Measurements from ENCODE around the gene NQO2.
"Not testable (repeated sequence)": the region's sequence is repeated elsewhere in the genome, so short reads cannot be mapped to it uniquely, and the experiment has no call there.

NQO2 gene

DNA sequence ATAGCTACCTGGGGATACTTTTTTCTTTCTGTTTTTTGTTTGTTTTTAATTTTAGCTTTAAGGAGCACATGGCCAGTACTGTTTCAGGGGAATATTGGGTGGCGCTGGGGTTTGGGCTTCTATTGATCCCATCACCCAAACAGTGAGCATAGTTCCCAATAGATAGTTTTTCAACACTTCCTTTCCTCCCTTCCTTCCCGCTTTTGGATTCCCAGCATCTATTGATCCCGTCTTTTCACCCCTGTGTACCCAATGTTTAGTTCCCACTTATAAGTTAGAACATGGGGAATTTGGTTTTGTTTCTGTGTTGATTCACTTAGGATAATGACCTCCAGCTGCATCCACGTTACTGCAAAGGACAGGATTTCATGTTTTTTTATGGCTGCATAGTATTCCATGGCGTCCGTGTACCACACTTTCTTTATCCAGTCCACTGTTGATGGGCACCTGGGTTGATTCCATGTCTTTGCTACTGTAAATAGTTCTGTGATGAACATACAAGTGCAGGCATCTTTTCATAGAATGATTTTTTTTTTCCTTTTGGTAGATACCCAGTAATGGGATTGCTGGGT lies 20.1 kb downstream of the NQO2 start:
- Histone ChIP-seq H3K4me1 (ENCODE audit: insufficient read depth, low read length) (peaks cover 16% of the 10 kb centered on the region; the same call in 1 of the 2 replicates), H3K36me3 (ENCODE audit: insufficient read depth, low read depth, low read length) (peaks cover 56% of the 10 kb centered on the region), H3K4me3 (ENCODE audit: low read length) (no peak overlapping the region), H3K27me3 (ENCODE audit: insufficient read depth, low read length) (no peaks in the 10 kb centered on the region), H3K27ac (ENCODE audit: low read length) (no peak overlapping the region), H3K9ac (ENCODE audit: low read depth, low read length) (no peak overlapping the region), H3K9me3 (ENCODE audit: insufficient read depth, low read depth, low read length) (no peaks in the 10 kb centered on the region)

- not testable (repeated sequence) for H3K27me3 ChIP-seq (ENCODE audit: insufficient read depth, low read length); H3K4me3 ChIP-seq (ENCODE audit: low read length); H3K9ac ChIP-seq (ENCODE audit: low read depth, low read length); H3K27ac ChIP-seq (ENCODE audit: low read length); H3K9me3 ChIP-seq (ENCODE audit: insufficient read depth, low read depth, low read length)
- H3K4me1 ChIP-seq (ENCODE audit: insufficient read depth, low read length) = peaks cover 18% of the 10 kb centered on the region; the same call in 1 of the 2 replicates
- H3K36me3 ChIP-seq (ENCODE audit: insufficient read depth, low read depth, low read length) = peaks cover 45% of the 10 kb centered on the region
Measured at GRCh38 chr6:3020976-3021598, 21.4 kb downstream of the NQO2 start.

- Histone ChIP-seq H3K9ac (ENCODE audit: low read depth, low read length) (peak overlapping the region; percentile 58; the same call in 1 of the 2 replicates), H3K27me3 (ENCODE audit: insufficient read depth, low read length) (no peaks in the 10 kb centered on the region), H3K36me3 (ENCODE audit: insufficient read depth, low read depth, low read length) (peaks cover 26% of the 10 kb centered on the region), H3K27ac (ENCODE audit: low read length) (peak overlapping the region; percentile 31), H3K4me3 (ENCODE audit: low read length) (peak overlapping the region; percentile 14; the same call in 1 of the 2 replicates), H3K4me1 (ENCODE audit: insufficient read depth, low read length) (peaks cover 18% of the 10 kb centered on the region; the same call in 1 of the 2 replicates), H3K9me3 (ENCODE audit: insufficient read depth, low read depth, low read length) (no peaks in the 10 kb centered on the region)
Measured at GRCh38 chr6:3022765-3023662, 23.3 kb downstream of the NQO2 start.

DNA sequence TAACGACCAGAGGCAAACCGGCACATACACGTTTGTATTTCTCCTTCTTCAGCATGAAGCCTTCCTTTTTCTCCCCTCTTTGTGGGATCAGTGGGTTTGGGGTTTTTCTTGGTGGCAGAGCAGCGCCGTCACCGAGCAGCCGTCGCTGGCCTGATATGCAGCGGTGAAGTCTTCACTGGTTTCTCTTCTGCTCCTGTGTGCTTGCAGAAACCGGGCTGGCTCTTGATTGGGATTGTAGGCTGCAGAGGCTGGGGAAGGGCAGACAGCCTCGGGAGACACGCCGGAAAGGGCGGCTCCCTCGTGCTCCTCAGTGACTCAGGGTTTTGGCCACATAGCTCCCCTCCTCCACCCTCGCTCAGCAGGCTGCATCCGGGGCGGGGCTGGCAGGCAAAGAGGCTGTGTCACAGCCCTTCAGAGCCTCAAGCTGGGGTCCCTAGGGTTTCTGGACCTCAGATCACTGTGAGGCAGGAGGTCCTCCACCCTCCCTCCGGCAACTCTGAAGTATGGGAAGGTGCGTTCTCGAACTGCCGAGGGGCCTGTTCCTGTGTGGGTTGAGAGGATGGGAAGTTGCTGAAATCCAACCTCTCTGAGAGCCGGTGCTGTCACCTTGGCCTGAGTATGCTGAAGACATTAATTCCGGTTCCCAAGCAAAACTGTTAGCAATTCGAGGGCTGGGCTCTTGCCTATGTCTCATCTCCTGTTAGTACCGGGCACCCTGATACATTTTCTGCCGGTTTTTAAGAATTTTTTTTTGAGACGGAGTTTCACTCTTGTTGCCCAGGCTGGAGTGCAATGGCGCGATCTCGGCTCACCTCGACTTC lies 24.2 kb downstream of the NQO2 start:
- H3K4me3 ChIP-seq (ENCODE audit: low read length) = peak overlapping the region; percentile 14; the same call in 1 of the 2 replicates
- H3K27ac ChIP-seq (ENCODE audit: low read length) = peak overlapping the region; percentile 45
- peak overlapping the region; percentile 58; the same call in 1 of the 2 replicates for H3K9ac ChIP-seq (ENCODE audit: low read depth, low read length)
- H3K9me3 ChIP-seq (ENCODE audit: insufficient read depth, low read depth, low read length) = no peaks in the 10 kb centered on the region
- peaks cover 17% of the 10 kb centered on the region for H3K36me3 ChIP-seq (ENCODE audit: insufficient read depth, low read depth, low read length)
- peaks cover 18% of the 10 kb centered on the region; the same call in 1 of the 2 replicates for H3K4me1 ChIP-seq (ENCODE audit: insufficient read depth, low read length)
- no peaks in the 10 kb centered on the region for H3K27me3 ChIP-seq (ENCODE audit: insufficient read depth, low read length)

DNA sequence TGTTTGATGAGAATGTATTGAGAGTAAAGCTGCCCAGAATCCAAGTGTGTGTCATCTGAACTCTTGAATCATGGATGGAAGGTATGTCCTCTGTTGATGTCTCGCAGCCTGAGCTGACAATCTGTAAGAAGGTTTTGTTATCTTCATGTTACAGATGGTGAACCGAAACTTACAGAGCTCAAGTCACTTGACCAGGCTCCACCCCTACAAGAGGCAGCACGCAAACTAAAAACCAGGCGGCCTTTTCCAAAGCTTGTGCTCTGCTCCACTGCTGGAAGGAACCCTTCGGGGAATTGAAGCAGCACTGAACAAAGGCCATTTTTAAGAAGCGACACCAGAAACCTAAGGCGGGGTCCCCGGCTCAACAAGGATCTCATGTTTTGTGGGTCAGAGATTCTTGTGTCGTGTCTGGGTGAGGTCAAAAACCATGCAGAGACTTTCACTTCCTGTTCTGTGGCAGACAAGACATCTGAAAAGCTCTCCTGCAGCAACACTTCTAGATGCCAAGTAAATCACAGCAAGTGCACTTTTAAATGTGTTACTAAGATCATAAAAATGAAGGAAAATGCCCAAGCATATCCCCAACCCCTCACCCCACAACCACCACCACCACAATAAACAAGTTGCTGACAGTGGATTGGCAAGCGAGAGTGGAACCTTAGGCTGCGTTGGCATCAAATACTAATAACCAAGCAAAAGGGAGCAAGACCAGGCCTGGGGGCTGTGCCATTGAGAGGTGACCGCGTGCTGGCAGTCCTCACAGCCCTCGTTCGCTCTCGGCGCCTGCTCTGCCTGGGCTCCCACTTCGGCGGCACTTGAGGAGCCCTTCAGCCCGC lies 27.3 kb downstream of the NQO2 start:
- Histone ChIP-seq H3K36me3 (ENCODE audit: insufficient read depth, low read depth, low read length) (no peaks in the 10 kb centered on the region), H3K4me1 (ENCODE audit: insufficient read depth, low read length) (peaks cover 24% of the 10 kb centered on the region; the same call in 1 of the 2 replicates), H3K4me3 (ENCODE audit: low read length) (no peak overlapping the region), H3K27me3 (ENCODE audit: insufficient read depth, low read length) (no peaks in the 10 kb centered on the region), H3K9me3 (ENCODE audit: insufficient read depth, low read depth, low read length) (no peaks in the 10 kb centered on the region), H3K27ac (ENCODE audit: low read length) (no peak overlapping the region), H3K9ac (ENCODE audit: low read depth, low read length) (no peak overlapping the region)

DNA sequence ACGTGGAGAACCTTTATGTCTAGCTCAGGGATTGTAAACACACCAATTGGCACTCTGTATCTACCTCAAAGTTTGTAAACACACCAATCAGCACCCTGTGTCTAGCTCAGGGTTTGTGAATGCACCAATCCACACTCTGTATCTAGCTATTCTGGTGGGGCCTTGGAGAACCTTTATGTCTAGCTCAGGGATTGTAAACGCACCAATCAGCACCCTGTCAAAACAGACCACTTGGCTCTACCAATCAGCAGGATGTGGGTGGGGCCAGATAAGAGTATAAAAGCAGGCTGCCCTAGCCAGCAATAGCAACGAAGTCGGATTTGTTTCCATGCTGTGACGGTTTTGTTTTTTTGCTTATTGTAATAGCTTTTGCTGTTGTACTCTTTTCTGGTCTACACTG lies 28.5 kb downstream of the NQO2 start:
- not testable (repeated sequence) for H3K9me3 ChIP-seq (ENCODE audit: insufficient read depth, low read depth, low read length); H3K4me3 ChIP-seq (ENCODE audit: low read length); H3K9ac ChIP-seq (ENCODE audit: low read depth, low read length); H3K36me3 ChIP-seq (ENCODE audit: insufficient read depth, low read depth, low read length); H3K27ac ChIP-seq (ENCODE audit: low read length); H3K27me3 ChIP-seq (ENCODE audit: insufficient read depth, low read length)
- H3K4me1 ChIP-seq (ENCODE audit: insufficient read depth, low read length) = peaks cover 22% of the 10 kb centered on the region; the same call in 1 of the 2 replicates

DNA sequence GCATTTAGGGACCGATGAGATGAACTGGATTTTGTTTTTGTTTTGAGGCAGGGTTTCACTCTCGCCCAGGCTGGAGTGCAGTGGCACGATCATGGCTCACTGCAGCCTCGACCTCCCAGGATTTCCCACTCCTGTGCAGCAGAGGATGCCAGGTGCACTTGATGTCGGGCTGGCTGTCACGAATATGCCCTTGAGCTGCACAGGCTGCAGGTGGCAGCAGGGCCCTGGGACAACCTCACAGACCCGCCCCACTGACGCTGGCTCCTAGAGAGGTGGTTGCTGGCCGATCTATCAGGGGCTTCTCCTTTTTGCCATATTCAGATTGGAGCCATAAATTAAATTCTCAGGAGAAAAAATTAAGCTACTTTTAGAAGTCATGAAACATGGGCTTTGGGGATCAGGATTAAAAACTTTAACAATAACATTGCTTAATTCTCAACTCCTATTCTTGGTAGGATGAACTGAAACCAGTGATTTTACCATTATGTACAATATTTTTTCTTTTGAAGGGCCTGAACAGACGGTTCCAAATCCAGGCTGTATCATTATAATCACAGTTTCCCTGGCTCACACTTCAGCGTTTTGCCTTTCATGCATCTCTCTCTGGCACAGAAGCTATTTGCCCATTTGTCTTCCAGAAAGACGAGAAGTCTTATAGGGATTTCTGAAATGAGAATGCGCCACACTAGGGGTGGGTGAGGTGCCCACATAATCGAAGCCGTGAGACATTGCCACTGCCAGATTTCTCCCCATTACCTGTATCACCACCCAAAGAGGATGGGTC lies 32.4 kb downstream of the NQO2 start:
- Histone ChIP-seq H3K27ac (ENCODE audit: low read length) (no peak overlapping the region), H3K4me1 (ENCODE audit: insufficient read depth, low read length) (peaks cover 6% of the 10 kb centered on the region; the same call in 1 of the 2 replicates)

GRCh38 chr6:3032986-3033385 lies 33.3 kb downstream of the NQO2 start:
- H3K4me1 ChIP-seq (ENCODE audit: insufficient read depth, low read length) = peaks cover 6% of the 10 kb centered on the region; the same call in 1 of the 2 replicates
- H3K9me3 ChIP-seq (ENCODE audit: insufficient read depth, low read depth, low read length) = no peaks in the 10 kb centered on the region
- H3K27ac ChIP-seq (ENCODE audit: low read length) = no peak overlapping the region
- no peak overlapping the region for H3K4me3 ChIP-seq (ENCODE audit: low read length)
- no peaks in the 10 kb centered on the region for H3K27me3 ChIP-seq (ENCODE audit: insufficient read depth, low read length)
- no peaks in the 10 kb centered on the region for H3K36me3 ChIP-seq (ENCODE audit: insufficient read depth, low read depth, low read length)
- H3K9ac ChIP-seq (ENCODE audit: low read depth, low read length) = no peak overlapping the region

More for the DNA sequence above, 32.4 kb downstream of the NQO2 start:
- Histone ChIP-seq H3K27me3 (ENCODE audit: insufficient read depth, low read length) (no peaks in the 10 kb centered on the region), H3K36me3 (ENCODE audit: insufficient read depth, low read depth, low read length) (no peaks in the 10 kb centered on the region), H3K9ac (ENCODE audit: low read depth, low read length) (no peak overlapping the region), H3K4me3 (ENCODE audit: low read length) (no peak overlapping the region), H3K9me3 (ENCODE audit: insufficient read depth, low read depth, low read length) (no peaks in the 10 kb centered on the region)

- H3K9ac ChIP-seq (ENCODE audit: low read depth, low read length) = no peak overlapping the region
- no peaks in the 10 kb centered on the region for H3K9me3 ChIP-seq (ENCODE audit: insufficient read depth, low read depth, low read length)
- H3K27me3 ChIP-seq (ENCODE audit: insufficient read depth, low read length) = no peaks in the 10 kb centered on the region
- H3K4me3 ChIP-seq (ENCODE audit: low read length) = no peak overlapping the region
- no peak overlapping the region for H3K27ac ChIP-seq (ENCODE audit: low read length)
- peaks cover 6% of the 10 kb centered on the region; the same call in 1 of the 2 replicates for H3K4me1 ChIP-seq (ENCODE audit: insufficient read depth, low read length)
- H3K36me3 ChIP-seq (ENCODE audit: insufficient read depth, low read depth, low read length) = no peaks in the 10 kb centered on the region
Measured at GRCh38 chr6:3033652-3034051, 34.0 kb downstream of the NQO2 start.

- Histone ChIP-seq H3K36me3 (ENCODE audit: insufficient read depth, low read depth, low read length) (no peaks in the 10 kb centered on the region), H3K4me1 (ENCODE audit: insufficient read depth, low read length) (no peaks in the 10 kb centered on the region; the same call in 1 of the 2 replicates), H3K27ac (ENCODE audit: low read length) (no peak overlapping the region), H3K27me3 (ENCODE audit: insufficient read depth, low read length) (no peaks in the 10 kb centered on the region), H3K9ac (ENCODE audit: low read depth, low read length) (no peak overlapping the region), H3K4me3 (ENCODE audit: low read length) (no peak overlapping the region), H3K9me3 (ENCODE audit: insufficient read depth, low read depth, low read length) (no peaks in the 10 kb centered on the region)
Measured at GRCh38 chr6:3035397-3035796, 35.7 kb downstream of the NQO2 start.

All from iPS-20b (cell line).